Measurements from ENCODE around the gene SH3RF3.

SH3RF3 gene

DNA sequence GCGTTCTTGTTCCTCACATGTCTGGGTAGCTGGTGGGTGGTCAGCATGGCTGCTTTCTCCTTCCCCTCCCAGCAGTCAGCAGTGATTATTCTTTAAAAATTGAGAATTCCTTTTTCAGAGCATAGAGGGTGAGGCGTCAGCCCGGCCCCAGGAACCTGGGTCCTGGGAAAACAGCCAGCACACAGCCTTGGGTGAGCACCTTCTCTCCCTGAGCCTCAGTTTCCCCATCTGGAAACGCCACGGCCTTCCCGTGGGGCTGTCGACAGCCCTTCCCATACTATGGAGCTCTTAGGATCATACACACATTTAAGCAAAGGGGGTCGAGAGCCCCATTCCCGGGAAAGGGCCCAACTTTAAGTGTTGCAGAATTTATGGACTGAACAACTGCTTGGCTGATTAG lies 73.5 kb downstream of the SH3RF3 start:
- DNase-seq (ENCODE audit: low read depth) = no peak

DNA sequence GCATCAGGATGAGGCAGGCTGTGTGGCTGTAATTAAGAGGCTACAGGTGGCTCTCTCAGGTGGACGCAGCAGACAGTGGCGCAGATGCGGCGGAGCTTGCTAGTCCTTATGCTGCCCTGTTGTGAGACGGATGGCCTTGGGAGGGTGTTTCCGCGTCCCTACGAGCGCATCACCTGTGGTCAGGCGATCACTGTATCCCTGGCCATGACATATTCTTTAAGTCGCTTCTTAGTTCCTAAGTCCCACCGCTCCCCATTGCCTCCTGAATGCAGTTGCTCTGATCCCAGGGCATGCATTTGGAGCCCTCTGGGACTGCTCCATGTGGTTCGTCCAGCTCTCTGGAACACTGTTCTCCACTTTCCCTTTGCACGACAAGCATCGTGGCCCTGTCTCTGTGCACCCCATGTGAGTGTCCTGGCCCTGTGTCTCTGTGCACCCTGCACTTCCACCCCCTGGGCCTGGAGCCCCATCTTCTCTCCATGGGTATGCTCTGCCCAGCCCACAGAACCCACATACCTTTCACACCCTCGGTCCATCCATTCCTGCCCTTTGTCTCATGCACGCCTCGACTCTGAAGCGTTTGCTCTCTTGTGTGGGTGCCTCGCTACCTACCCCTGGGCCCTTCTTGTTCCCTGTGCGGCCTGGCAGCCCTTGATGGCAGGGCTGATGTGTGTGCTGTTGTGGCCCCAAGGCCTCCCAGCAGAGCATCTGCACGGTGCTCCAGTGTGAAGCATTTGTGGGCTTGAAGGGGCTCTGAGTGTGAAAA lies 74.4 kb downstream of the SH3RF3 start:
- no peak for DNase-seq (ENCODE audit: low read depth)

DNA sequence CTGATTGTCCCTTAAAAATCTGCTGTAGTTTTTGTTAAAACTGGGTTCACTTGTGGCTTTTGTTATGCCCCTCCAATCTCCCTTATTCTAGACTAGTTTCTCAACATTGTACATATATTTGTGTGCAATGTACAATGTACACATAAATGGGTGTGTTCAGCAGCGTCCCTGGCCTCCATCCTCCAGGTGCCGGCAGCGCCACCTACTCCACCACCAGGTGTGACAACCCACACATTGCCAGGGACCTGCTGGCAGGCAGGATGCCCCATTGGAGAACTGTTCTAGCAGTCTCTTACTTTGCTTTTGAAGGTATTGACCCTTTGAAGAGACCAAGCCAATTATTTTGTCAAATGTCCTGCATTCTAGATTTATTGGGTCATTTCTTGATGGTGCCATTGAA lies 75.4 kb downstream of the SH3RF3 start:
- no peak for DNase-seq (ENCODE audit: low read depth)

DNA sequence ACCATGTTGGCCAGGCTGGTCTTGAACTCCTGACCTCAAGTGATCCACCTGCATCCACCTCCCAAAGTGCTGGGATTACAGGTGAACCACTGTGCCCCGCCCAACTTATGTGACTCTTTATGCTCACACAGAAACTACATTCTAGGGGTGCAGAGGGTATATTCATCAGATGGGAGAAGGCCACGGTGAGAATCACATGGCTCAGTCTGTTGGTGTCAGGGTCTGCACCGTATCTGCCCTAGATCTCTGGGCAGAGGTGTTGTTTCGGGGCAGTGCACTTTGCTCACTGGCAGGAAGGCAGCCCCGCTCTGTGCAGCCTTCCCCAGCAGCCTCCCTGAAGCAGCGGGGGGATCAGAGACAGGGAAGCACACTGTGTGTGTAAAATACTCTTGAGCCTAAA lies 76.4 kb downstream of the SH3RF3 start:
- no peak for DNase-seq (ENCODE audit: low read depth)

DNA sequence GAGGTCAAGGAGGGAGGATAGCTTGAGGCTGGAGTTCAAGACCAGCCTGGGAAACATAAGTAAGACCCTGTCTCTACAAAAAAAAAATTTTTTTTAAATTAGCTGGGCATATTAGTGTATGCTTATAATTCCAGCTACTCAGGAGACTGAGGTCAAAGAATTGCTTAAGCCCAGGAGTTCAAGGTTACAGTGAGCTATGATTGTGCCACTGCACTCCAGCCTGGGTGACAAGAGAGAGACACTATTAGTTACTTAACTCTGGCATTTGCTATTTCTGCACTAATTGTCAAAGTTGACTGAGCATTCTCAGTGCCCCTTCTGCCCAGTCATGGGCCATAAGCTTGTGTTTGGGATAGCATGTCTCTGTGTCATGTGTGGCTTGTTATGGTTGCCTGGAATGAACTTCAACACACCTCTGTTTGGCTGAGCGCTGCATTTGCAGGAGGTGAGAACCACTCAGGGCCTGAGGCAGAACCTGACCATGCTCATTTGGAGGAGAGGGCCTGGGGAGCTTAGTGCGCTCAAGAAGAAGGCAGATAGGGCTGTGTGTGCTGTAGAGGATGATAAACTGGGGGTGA lies 77.7 kb downstream of the SH3RF3 start:
- no peak for DNase-seq (ENCODE audit: low read depth)

DNA sequence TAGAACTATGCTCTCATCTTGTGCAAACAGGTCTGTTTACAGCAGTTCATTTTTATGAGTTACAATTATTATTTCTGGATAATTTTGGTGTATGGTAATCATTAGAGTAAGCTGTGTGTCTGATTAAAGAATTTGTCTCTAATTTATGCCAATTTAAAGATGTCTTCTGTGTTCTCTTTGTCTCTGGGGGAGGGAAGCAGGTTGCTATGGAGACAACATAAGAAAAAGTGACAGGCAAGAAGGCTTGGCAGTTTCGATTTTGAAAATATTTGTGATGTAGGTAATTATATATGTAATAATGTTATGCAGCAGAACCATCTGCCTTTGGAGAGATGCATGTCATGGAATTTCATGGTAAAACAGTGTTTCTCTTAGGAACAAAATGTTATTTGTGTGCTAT lies 78.2 kb downstream of the SH3RF3 start:
- no peak for DNase-seq (ENCODE audit: low read depth)

DNA sequence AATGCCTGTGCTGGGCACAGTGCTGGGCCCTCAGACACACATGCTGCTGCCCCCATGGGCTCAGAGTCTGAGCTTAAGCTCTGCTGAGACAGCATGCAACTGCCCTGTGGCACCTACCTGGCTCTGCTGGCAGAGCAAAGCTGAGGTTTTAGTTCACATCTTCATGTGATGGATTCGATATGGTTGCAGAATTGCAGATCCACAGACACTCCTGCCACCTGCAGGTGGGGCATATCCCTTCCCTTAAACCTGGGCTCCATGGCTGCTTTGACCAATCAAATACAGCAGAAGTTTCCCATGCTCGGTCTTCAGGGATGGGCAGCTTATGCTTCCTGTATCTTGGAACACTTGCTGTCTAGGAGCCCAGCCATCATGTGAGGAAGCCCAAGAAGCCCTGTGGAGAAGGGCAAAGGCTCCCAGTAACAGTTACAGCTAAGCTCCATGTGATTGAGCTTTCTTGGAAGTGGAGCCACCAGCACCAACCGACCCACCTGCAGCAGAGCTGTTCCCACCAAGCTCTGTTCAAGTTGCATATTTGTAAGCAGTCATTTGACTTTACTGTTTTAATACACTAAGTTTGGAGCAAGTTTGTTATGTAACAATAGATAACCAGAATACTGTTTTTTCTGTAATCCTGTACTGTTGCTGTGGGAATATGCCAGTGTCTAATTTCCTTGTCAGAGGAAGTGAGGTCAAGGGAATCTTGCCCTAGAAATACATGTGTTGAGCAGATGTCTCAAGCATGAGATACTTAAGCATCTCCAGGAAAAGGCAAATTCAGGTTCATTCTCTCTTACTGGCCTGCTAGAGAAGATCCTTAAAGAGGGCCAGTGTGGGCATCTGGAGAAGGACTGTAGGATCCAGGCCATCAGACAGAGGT lies 79.3 kb downstream of the SH3RF3 start:
- no peak for DNase-seq (ENCODE audit: low read depth)

DNA sequence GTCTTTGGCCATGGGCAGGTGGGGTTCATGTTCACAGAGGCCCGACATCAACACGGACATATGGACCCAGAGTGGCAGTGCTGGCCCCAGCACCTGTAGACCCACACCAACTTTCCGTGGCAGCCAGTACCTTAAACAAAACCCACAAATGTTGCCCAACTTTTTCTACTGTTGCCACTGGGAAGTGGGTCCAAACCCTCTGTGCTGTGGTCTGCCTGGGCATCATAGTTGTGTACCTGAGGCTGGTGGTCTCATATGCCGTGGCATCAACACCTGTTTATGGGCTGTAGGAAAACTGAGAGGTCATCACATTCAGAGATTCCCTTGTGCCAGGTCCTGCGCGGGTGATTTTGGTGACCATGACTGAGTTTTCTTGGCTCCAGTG lies 79.9 kb downstream of the SH3RF3 start:
- no peak for DNase-seq (ENCODE audit: low read depth)

DNA sequence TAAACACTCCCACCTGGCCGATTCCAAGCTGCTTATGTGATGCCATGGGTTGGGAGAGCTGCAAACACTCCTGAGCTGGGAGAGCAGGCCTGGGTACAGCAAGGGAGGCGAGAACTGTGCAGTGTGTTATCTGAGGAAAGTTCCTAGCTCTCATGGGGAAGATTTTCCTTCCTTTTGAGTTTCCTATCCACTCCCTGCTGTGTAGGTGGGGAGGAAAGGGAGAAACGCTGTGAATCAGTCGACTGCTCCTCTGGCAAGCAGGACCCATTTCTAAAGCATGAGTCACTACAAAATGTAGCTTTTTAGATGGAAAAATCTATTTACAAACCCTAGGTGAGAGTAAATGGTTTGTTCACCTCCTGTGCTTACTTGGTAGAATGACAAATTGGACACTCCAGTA lies 80.4 kb downstream of the SH3RF3 start:
- no peak for DNase-seq (ENCODE audit: low read depth)

DNA sequence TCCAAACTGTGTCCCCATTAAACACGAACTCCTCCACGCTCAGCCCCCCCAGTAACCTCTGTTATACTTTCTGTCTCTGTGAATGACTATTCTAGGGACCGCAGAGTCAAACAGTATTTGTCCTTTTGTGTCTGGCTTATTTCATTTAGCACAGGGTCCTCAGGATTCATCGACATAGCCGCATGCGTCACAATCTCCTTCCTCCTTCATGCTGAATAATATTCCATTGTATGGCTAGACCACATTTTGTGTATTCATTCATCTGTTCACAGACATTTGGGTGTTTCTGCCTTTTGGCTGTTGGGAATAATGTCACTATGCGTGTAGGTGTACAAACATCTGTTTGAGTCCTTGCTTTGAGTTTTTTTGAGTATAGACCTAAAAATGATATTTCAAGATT lies 80.9 kb downstream of the SH3RF3 start:
- no peak for DNase-seq (ENCODE audit: low read depth)

DNA sequence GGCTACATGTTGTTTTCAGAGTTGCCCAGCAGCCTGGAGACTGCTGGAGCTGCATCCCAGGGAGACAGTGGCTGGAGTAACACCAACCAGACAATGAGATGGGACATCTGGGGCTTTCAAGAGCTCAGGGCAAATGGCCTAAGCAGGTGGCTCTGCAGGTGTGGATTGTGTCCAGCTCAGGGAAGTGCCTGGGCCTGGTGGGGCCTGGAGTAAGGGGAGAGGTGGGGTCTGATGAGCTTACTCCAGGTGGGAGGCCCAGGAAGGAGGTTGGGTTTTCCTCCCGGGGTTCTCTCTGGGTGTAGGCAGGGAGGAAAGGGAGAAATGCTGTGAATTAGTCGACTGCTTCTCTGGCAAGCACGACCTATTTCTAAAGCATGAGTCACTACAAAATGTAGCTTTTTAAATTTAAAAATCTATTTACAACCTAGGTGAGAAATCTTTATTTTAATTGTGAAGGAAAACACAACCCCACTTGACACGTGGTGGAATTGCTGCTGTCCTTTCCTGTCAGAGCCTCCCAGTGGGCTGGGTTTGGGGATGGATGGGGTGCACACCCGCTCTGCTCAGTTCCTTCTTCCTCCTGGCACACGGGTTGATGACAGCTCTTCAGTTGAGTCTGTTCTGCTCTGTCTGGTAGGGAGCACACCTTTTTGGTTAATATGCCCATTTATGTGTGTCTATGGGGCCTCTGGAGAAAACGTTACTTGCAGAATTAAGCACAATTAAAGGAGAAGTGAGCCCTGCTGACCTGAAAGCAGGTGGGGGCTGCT lies 81.6 kb downstream of the SH3RF3 start:
- DNase-seq (ENCODE audit: low read depth) = no peak

DNA sequence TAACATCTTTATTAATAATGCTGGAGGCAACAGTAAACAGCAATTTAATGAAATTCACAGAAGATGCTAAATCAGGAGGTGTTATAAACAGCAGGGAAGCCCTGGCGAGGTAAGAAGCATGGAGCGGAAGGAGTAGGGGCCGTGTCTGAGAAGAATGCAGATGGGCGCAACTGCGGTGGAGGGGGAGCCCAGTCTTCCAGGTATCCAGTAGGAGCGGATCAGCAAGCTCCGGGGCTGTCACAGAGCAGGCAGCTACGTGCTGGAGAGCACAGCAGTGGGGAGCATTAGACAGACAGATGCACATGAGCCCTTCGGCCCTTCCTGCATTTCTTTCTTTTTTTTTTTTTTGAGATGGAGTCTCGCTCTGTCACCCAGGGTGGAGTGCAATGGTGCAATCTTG lies 82.3 kb downstream of the SH3RF3 start:
- DNase-seq (ENCODE audit: low read depth) = no peak

DNA sequence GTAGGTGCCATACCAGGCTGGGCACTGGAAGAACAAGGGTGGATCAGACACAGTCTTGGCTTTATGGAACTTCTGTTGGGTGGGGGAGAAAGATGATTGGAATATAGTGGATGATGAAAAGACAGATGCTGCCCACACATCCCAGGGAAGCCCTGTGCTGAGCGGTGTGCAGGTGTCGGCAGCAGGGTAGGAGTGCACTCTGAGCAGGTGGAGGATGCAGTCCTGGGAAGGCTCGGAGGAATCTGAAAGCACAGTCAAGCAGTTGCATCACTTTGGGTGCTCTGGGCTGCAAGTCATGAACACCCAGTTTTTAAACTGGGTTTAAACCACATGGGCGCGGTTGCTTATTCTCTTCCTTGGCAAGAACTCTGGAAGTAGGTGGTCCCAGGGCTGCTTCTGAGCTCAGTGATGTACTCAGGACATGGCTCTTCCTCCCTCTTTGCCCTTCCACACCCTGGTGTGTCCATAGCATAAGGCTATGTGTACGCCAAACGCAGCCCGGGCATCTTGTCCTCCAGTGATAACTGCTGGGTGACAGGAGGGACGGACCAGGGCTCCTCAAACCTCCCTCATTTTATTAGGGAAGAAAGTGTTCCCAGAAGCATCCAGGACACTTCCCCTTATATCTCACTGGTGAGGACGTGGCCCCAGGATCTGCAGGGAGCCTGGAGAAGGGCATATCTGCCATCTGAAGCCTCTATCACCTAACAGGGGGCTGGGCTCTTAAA lies 84.0 kb downstream of the SH3RF3 start:
- DNase-seq (ENCODE audit: low read depth) = no peak

DNA sequence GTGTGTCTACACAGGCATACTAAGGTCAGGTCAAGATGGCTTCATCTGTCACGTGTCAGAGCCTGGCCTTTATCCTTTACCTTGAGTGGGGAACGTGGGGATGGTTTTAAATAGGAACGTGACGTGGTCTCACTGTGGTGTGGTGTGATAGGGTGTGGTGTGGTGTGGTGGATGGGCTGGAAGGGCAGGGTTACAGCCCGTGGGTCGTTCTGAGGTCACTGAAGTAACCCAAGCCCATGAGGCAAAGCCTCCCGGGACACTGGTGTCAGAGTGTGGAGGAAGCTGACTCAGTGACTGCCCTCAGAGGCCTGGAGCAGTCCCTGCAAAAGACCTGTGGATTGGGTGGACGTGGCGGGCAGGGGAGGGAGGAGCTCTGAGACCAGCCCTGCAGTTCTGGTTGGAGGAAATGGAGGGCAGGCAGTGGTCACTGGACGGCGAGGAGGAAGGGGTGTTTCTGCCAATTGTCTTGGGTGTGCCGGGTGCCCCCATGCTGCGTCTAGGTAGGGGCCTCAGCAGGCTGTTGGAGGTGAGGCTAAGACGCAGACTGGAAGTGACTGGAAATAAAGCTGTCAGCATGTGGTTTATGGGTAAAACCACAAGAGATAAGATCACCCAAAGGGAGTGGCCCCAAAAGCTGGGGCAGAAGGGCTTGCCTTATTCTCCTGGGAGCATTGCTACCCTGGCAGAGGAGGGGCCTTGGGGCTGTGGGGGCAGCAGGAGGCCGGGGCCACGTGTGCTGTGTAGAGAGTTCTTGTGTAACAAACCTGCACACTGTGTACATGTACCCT lies 84.8 kb downstream of the SH3RF3 start:
- peak; percentile 22 for DNase-seq (ENCODE audit: low read depth)

DNA sequence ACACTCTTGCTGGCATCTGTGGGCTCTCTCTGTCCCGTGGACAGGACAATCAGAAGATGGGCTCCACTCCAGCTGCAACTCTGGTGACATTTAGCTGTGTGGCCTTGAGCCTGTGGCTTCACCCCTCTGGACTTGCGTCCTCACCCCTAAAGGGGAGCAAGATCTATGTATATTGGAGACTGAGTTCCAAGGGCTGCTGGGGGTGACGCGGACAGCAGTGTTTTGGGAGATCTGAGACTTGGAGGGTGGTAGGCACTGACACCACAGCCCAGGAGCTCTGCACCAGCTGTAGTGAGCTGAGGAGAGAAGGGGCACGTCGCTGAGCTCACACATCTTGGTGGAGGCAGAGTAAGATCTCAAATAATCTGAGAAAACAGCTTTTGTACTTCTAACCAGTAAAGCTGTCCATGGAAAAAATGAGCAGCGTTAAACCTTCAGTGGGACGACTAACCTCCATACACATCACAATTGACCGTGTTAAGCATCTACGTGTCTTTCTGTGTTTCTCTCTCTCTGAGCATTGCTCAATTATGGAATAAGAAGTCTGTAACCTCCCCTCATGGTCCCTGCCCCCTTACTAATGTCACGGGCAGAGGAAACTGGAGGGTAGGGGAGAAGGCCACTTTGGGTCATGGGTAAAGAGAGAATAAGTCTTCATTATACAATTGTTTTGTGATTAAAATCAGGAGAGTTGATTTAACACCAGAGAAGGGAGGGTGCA lies 85.8 kb downstream of the SH3RF3 start:
- no peak for DNase-seq (ENCODE audit: low read depth)

DNA sequence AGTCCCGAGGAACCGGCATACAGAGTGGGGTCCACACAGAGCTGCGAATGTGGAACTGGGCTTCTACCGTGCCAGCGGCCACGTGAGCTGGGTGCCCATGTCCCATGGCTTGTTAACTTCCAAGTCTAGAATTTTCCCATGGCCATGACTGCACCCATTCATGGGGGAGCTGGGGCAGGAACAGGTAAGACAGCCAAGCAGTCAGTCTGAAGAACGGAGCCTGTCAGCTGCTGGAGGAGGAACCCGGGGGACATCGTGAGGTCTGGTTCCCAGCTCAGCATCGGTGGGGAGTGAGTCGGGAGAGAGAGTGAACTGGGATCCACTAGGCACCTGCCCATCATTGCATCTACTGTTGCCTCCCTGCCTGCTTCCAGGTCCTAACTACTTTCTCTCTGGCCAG lies 86.9 kb downstream of the SH3RF3 start:
- no peak for DNase-seq (ENCODE audit: low read depth)

DNA sequence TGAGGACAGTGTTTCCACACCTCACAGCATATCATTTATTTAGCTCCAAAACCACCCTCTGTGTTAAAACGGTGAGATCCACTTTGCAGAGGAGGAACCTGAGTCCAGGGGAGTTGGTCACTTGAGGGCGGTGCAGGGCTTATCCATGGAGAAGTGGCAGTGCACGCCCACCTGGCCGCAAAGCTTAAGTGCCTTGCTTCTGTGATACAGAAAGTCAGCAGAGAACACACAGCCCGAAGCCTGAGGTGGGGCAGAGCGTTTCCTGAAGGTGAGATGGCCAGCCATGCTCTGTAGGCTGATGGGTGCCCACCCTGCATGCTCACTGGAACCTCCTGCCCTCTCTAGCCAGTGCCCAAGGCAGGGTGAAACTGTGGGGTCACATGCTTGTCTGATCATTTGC lies 87.3 kb downstream of the SH3RF3 start:
- DNase-seq (ENCODE audit: low read depth) = no peak

DNA sequence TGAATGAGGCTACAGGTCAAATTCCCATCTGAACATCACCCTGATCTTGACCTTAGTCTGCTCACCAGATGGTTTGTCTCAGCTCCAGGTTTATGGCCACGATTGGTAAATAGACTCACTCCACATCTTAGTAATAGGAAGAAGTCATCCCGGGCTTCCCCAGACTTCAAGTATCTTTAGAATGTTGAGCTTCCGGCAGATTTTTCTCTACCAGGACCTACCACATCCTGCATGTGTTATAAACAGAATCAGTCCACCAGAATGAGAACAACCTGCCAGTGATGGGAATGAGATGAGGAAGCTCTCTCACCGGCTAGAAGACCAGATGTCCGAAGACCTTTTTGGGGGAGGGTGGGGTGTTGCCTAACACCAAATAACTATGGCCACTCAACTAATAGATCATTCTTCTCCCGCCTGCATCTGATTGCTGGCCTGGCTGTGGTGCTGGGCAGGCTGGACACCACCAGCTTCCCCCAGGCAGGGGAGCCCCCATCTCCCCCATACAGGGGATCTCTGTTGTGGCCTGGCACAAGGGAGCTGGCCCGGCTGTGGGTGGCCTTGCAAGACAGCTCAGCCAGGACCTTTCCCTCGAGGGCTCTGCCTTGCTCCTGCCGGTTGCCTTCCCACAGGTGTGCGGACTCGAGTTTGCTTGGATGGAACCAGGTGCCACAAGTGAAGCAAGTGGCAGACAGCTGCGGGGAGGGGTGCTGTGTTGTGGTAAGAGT lies 88.5 kb downstream of the SH3RF3 start:
- no peak for DNase-seq (ENCODE audit: low read depth)

DNA sequence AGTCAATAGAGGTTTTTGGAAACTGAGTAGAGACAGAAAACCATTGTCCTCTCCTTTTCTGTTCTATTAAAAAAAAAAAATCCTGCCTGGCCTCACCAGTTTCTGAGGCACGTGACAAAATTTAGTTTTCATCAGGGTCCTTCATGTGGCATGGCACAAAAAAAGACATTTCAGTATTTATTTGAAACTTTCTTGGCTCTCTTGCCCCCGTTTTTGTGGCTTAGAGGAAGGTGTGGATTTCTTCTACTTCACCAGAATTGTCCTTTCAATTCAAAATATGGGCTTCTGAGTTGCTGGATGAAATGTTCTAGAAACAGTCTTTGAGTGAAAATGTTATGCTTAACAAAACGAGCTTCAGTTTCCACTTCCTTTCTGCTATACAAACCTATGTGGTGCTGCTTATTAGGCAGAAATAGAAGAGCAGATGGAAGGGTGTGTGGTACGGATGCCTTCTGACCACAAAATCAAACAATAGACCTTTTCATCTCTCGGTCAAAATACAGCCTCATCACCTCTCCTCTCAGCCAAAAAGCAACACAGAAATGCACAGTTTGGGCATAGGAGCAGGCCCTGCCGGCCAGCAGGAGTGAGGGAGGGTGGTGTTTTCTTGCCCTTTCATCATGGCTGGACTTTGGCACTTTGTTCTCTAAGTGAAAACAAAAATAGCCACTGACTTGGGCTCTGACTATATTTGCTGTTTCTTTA lies 89.2 kb downstream of the SH3RF3 start:
- no peak for DNase-seq (ENCODE audit: low read depth)
